ENCODE measurements around the gene EXOC6.

Gene EXOC6

GRCh38 chr10:92848441-92849233 is at the start of gene EXOC6:
Gene EXOC6, plus strand, starts transcription at chr10:92848520. Its CDS starts 14 bp downstream, at chr10:92848534.
- DNase-seq (ENCODE audit: low read depth) = peak; percentile 65
- H3K4me3 ChIP-seq (ENCODE audit: low read length) = peak within 1 kb of the TSS; percentile 73
- no peak for TF ChIP-seq CTCF (conservative IDR thresholded peaks at IDR 0.05; ENCODE audit: low read length)

- no peak overlapping the region for H3K4me3 ChIP-seq (ENCODE audit: low read length)
- DNase-seq (ENCODE audit: low read depth) = no peak
- TF ChIP-seq CTCF (conservative IDR thresholded peaks at IDR 0.05; ENCODE audit: low read length) = no peak
Measured at GRCh38 chr10:92799568-92799967, 48.8 kb upstream of the EXOC6 start.

- H3K4me3 ChIP-seq (ENCODE audit: low read length) = no peak overlapping the region
- no peak for DNase-seq (ENCODE audit: low read depth)
- TF ChIP-seq CTCF (conservative IDR thresholded peaks at IDR 0.05; ENCODE audit: low read length) = no peak
Measured at GRCh38 chr10:92800134-92800733, 48.1 kb upstream of the EXOC6 start.

GRCh38 chr10:92801978-92802872 is 46.1 kb upstream of the EXOC6 start:
- no peak overlapping the region for H3K4me3 ChIP-seq (ENCODE audit: low read length)
- DNase-seq (ENCODE audit: low read depth) = no peak
- TF ChIP-seq CTCF (conservative IDR thresholded peaks at IDR 0.05; ENCODE audit: low read length) = no peak

- H3K4me3 ChIP-seq (ENCODE audit: low read length) = no peak overlapping the region
- DNase-seq (ENCODE audit: low read depth) = no peak
- no peak for TF ChIP-seq CTCF (conservative IDR thresholded peaks at IDR 0.05; ENCODE audit: low read length)
Measured at GRCh38 chr10:92809840-92810239, 38.5 kb upstream of the EXOC6 start.

- no peak for TF ChIP-seq CTCF (conservative IDR thresholded peaks at IDR 0.05; ENCODE audit: low read length)
- H3K4me3 ChIP-seq (ENCODE audit: low read length) = no peak overlapping the region
- DNase-seq (ENCODE audit: low read depth) = no peak
Measured at GRCh38 chr10:92810934-92811532, 37.3 kb upstream of the EXOC6 start.
